Fibroblast of mammary gland (primary cell): ENCODE results near the gene GRM2.
A peak's percentile ranks its signal among the peaks of the same experiment; 100 is the strongest.

Experiments
- DNase-seq: peaks from one replicate; pipeline ENCODE4 v3.0.0-alpha.2; 2010; ENCODE audit warnings: low read depth
- H3K4me3 ChIP-seq: 2 replicates; pipeline ENCODE4 v1.5.1; 2011; ENCODE audit warnings: low read depth, mild to moderate bottlenecking, low read length, moderate library complexity; ENCODE audit not compliant: control insufficient read depth
- CTCF ChIP-seq: conservative IDR thresholded peaks from 2 replicates; pipeline ENCODE4 v1.5.1; 2011; ENCODE audit warnings: low read depth, low read length, inconsistent platforms; ENCODE audit not compliant: control insufficient read depth, insufficient read depth

Gene GRM2

DNA sequence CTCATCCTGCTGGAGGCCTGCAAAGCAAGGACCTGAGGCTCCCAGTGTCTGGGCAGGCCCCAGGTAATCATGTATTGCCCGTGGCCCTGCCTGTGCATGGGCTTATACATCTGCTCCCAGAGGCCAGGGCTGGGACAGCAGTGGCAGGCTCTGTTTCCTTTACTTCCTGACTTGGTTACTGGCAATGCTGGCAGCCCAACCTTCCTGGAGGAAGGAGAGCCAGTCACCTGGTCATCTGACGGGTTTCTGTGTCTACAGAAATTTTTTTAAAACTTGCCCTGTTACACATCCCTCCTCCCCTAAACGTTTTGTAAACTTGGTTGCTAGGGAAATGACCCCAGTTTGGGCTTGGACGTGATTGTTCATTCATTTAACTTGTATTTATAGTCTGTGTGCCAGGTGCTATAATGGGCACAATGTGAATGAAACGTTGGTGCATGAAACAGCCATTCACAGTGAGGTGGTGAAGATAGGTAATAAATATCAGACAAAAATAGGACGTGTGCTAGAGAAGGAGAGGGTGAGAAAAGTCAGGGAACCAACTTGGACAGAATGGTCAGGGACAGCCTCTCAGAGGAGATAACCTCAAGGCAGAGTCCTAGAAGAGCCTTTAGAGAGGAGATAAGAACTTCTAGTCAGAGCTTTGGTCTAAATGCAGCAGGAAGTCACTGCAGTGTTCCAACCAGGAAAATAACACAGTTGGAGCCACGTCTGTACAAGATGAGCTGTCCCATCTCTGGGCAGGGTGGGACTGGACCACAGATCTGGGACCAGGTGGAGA lies 21.7 kb upstream of the GRM2 start:
- H3K4me3 ChIP-seq = no peak overlapping the region
- no peak for TF ChIP-seq CTCF
- DNase-seq = no peak

GRCh38 chr3:51686056-51686455 lies 20.8 kb upstream of the GRM2 start:
- DNase-seq = no peak
- H3K4me3 ChIP-seq = no peak overlapping the region
- TF ChIP-seq CTCF = no peak

DNA sequence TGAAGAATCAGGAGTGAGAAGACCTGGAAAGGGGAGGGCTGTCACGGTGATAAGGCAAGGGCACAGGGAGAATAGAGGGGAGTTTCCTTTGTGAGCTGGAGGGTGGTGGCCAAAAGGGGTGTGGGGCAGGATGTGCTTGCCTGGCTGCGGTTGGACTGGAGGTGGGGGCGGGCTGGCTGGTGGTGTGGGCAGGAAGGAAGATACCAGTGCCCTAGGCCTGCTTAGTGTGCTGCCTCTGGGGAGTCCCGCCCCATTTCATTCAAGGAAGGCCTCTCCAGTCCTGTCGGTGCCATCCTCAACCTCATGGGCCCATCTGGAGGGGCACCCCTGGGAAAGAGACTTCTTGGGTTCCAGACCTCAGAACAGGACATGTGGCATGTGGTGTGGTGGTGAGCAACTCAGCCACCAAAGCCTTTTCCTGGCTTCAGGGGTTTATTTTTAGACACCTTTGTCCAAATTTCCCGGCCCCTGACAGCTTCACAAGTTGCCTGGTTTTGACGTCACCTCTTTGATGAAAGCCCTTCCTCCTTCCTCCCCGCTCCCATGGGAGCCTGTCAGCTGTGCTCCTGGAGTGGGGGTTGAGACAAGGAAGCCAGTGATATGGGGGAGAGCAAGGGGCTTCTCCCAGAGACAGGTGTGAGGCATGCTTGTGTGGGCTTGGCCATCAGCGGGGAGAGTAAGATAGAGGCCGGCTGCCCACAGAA lies 20.2 kb upstream of the GRM2 start:
- H3K4me3 ChIP-seq = no peak overlapping the region

GRCh38 chr3:51687431-51688205 lies 19.2 kb upstream of the GRM2 start:
- no peak for DNase-seq
- H3K4me3 ChIP-seq = no peak overlapping the region
- TF ChIP-seq CTCF = no peak

More for the DNA sequence above, 20.2 kb upstream of the GRM2 start:
- peak; percentile 23 for DNase-seq
- TF ChIP-seq CTCF = no peak

GRCh38 chr3:51688206-51688600 lies 18.7 kb upstream of the GRM2 start:
- no peak for DNase-seq
- TF ChIP-seq CTCF = no peak
- no peak overlapping the region for H3K4me3 ChIP-seq

- no peak for DNase-seq
- no peak overlapping the region for H3K4me3 ChIP-seq
- no peak for TF ChIP-seq CTCF
Observed at GRCh38 chr3:51691021-51691420, 15.8 kb upstream of the GRM2 start.
